PC-9 (cell line): ENCODE results near the gene FBXO38.

Source experiments
- CTCF ChIP-seq: fragments of 200-600 bp; sonication (generic); conservative IDR thresholded peaks from 2 replicates; pipeline ENCODE4 v1.6.1; 2017; ENCODE audit warnings: mixed run types, antibody characterized with exemption, mild to moderate bottlenecking, moderate library complexity
- EZH2 ChIP-seq: fragments of 200-600 bp; sonication (generic); IDR thresholded peaks from 2 replicates; pipeline ENCODE4 v1.8.0; 2017; ENCODE audit warnings: antibody characterized with exemption, low read depth

GRCh38 chr5:148376198-148376597 lies 7.6 kb upstream of the FBXO38 start:
- TF ChIP-seq CTCF (no peak), EZH2 (no peak)
